Measurements from ENCODE around the gene SPINDOC. TPM values are rescaled to one million over a fixed set of nuclear protein-coding genes. Genes with fewer than 3 reads are reported as not detected.

The SPINDOC gene
- total RNA-seq, 3 donors from 2014 or later, result 5.8 to 22.3 (median 7.0) TPM

- DNase-seq (peak in 2 of 3 donors; percentile 46 to 63), ATAC-seq (no peak)
- Histone ChIP-seq H3K4me3 (no peak overlapping the region), H3K4me1 (ENCODE audit: low read depth) (peaks cover 41% of the 10 kb centered on the region), H3K36me3 (ENCODE audit: low read depth) (no peaks in the 10 kb centered on the region), H3K9me3 (no peaks in the 10 kb centered on the region)
- intact Hi-C loops (cut with DNase I, micrococcal nuclease), result no loop called here
- TF ChIP-seq CTCF (IDR thresholded peaks at IDR 0.05), result no peak
Observed at GRCh38 chr11:63765688-63766241, 47.5 kb upstream of the SPINDOC start.

GRCh38 chr11:63766531-63767235 is 46.6 kb upstream of the SPINDOC start:
- ATAC-seq (no peak), DNase-seq (peak in 2 of 3 donors; percentile 32 to 54)
- H3K9me3 ChIP-seq, result no peaks in the 10 kb centered on the region
- no peaks in the 10 kb centered on the region for H3K36me3 ChIP-seq (ENCODE audit: low read depth)
- intact Hi-C loops (cut with DNase I, micrococcal nuclease), result no loop called here
- no peak overlapping the region for H3K4me3 ChIP-seq
- H3K4me1 ChIP-seq (ENCODE audit: low read depth), result peaks cover 41% of the 10 kb centered on the region
- no peak for TF ChIP-seq CTCF (IDR thresholded peaks at IDR 0.05)

- Histone ChIP-seq H3K4me3 (no peak overlapping the region), H3K9me3 (no peaks in the 10 kb centered on the region), H3K36me3 (ENCODE audit: low read depth) (no peaks in the 10 kb centered on the region), H3K4me1 (ENCODE audit: low read depth) (peaks cover 39% of the 10 kb centered on the region)
- intact Hi-C loops (cut with DNase I, micrococcal nuclease), result no loop called here
- DNase-seq, result no peak
- no peak for TF ChIP-seq CTCF (IDR thresholded peaks at IDR 0.05)
- peak; percentile 4 for ATAC-seq
Observed at GRCh38 chr11:63767267-63767564, 46.0 kb upstream of the SPINDOC start.

GRCh38 chr11:63767565-63768236 is 45.6 kb upstream of the SPINDOC start:
- Histone ChIP-seq H3K4me1 (ENCODE audit: low read depth) (peaks cover 34% of the 10 kb centered on the region), H3K9me3 (no peaks in the 10 kb centered on the region), H3K36me3 (ENCODE audit: low read depth) (no peaks in the 10 kb centered on the region), H3K4me3 (peak overlapping the region; percentile 32)
- no peak for TF ChIP-seq CTCF (IDR thresholded peaks at IDR 0.05)
- intact Hi-C loops (cut with DNase I, micrococcal nuclease), result no loop called here
- DNase-seq (peak; percentile 44 to 67 (median 50)), ATAC-seq (no peak)

GRCh38 chr11:63768237-63769041 is 44.8 kb upstream of the SPINDOC start, which contains the start of gene ZFTA:
Gene ZFTA (minus strand): TSS chr11:63768775. CDS start chr11:63768622, 153 bp downstream.
- intact Hi-C loops (cut with DNase I, micrococcal nuclease), result no loop called here
- peak; percentile 82 for TF ChIP-seq CTCF (IDR thresholded peaks at IDR 0.05)
- Histone ChIP-seq H3K4me3 (peak within 1 kb of the TSS; percentile 38), H3K36me3 (ENCODE audit: low read depth) (no peaks in the 10 kb centered on the region), H3K4me1 (ENCODE audit: low read depth) (peaks cover 32% of the 10 kb centered on the region), H3K9me3 (no peaks in the 10 kb centered on the region)
- ATAC-seq (peak; percentile 52), DNase-seq (peak; percentile 72 to 74 (median 73))

Data from mucosa of descending colon (tissue), 3 donors.